ENCODE results near the gene GLB1L2.

GLB1L2 gene

GRCh38 chr11:134387501-134387900 lies 55.7 kb downstream of the GLB1L2 start:
- no peak for DNase-seq

GRCh38 chr11:134388590-134388989 lies 56.8 kb downstream of the GLB1L2 start:
- DNase-seq = no peak

- DNase-seq = no peak
Observed at GRCh38 chr11:134389464-134390180, 57.8 kb downstream of the GLB1L2 start.

- DNase-seq = no peak
Observed at GRCh38 chr11:134390706-134391569, 59.1 kb downstream of the GLB1L2 start.

- no peak for DNase-seq
Observed at GRCh38 chr11:134391656-134392055, 59.9 kb downstream of the GLB1L2 start.

- DNase-seq = no peak
Observed at GRCh38 chr11:134392953-134393615, 61.3 kb downstream of the GLB1L2 start.

- peak in 9 of 14 donors; percentile 10 to 53 (median 30) for DNase-seq
Observed at GRCh38 chr11:134393638-134394037, 61.9 kb downstream of the GLB1L2 start.

GRCh38 chr11:134394311-134394710 lies 62.5 kb downstream of the GLB1L2 start:
- no peak for DNase-seq

- no peak for DNase-seq
Observed at GRCh38 chr11:134395002-134395401, 63.2 kb downstream of the GLB1L2 start.

- no peak for DNase-seq
Observed at GRCh38 chr11:134397304-134398078, 65.7 kb downstream of the GLB1L2 start.

GRCh38 chr11:134398079-134398444 lies 66.3 kb downstream of the GLB1L2 start:
- DNase-seq = peak in 10 of 14 donors; percentile 11 to 87 (median 60)

- peak in 6 of 14 donors; percentile 25 to 70 (median 40) for DNase-seq
Observed at GRCh38 chr11:134398644-134399292, 67.0 kb downstream of the GLB1L2 start.

GRCh38 chr11:134399293-134399654 lies 67.5 kb downstream of the GLB1L2 start:
- DNase-seq = no peak

GRCh38 chr11:134399996-134400395 lies 68.2 kb downstream of the GLB1L2 start:
- DNase-seq = no peak

- DNase-seq = peak in 1 of 14 donors; percentile 39
Observed at GRCh38 chr11:134401825-134402809, 70.3 kb downstream of the GLB1L2 start.

- DNase-seq = no peak
Observed at GRCh38 chr11:134402910-134403309, 71.1 kb downstream of the GLB1L2 start.

GRCh38 chr11:134404575-134405341 lies 73.0 kb downstream of the GLB1L2 start:
- DNase-seq = no peak

GRCh38 chr11:134405436-134405835 lies 73.6 kb downstream of the GLB1L2 start:
- DNase-seq = no peak

- no peak for DNase-seq
Observed at GRCh38 chr11:134405841-134406240, 74.1 kb downstream of the GLB1L2 start.
